Activated CD8-positive, alpha-beta memory T cell treated with anti-CD3 and anti-CD28 coated beads, Interleukin-2, amount 50 U/mL, for 24 hours (primary cell): Measurements from ENCODE around the gene PCDHGA8.
"Not testable (repeated sequence)": the region's sequence is repeated elsewhere in the genome, so short reads cannot be mapped to it uniquely, and the experiment has no call there.

Experiments
- DNase-seq: peaks from one replicate; pipeline ENCODE4 v3.0.0-alpha.2; 2020; ENCODE audit errors: extremely low read depth

Gene PCDHGA8

DNA sequence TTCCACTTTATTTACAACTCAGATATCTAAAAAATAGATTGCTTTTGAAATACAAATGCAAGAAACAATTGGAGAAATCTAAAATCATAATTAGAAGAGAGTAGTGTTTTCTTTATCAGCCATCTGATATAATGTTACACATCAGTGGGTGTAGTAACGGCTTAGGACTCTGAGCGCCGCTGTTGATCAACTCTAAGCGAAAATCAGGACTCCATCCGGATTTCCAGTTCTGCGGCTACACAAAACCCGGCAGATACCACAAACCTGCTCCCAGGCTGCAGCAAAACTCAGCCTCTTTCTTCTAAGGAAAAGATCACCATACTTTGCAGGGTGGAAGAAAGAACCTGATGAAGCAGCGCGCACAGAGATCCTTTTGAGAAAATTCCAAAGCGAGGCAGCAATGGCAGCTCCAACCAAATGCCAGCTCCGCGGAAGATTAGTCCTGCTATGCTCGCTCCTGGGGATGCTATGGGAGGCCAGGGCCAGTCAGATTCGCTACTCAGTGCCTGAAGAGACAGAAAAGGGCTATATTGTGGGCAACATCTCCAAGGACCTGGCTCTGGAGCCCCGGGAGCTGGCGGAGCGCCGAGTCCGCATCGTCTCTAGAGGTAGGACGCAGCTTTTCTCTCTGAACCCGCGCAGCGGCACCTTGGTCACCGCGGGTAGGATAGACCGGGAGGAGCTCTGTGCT, 10.3 kb downstream of the PCDHGA8 start, which contains the start of gene PCDHGA9:
Gene PCDHGA9 (plus strand): TSS at position 226 of the 691 bp plus-strand sequence. CDS start 175 bp downstream, at position 401.
- DNase-seq, result no peak

DNA sequence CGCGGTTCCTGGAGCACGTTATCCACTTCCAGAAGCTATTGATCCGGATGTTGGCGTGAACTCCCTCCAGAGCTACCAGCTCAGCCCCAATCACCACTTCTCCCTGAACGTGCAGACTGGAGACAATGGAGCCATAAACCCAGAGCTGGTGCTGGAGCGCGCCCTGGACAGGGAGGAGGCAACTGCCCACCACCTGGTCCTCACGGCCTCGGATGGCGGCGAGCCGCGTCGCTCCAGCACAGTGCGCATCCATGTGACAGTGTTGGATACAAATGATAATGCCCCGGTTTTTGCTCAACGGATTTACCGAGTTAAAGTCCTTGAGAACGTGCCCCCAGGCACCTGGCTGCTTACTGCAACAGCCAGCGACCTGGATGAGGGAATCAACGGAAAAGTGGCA, 11.0 kb downstream of the PCDHGA8 start:
- DNase-seq, result no peak

DNA sequence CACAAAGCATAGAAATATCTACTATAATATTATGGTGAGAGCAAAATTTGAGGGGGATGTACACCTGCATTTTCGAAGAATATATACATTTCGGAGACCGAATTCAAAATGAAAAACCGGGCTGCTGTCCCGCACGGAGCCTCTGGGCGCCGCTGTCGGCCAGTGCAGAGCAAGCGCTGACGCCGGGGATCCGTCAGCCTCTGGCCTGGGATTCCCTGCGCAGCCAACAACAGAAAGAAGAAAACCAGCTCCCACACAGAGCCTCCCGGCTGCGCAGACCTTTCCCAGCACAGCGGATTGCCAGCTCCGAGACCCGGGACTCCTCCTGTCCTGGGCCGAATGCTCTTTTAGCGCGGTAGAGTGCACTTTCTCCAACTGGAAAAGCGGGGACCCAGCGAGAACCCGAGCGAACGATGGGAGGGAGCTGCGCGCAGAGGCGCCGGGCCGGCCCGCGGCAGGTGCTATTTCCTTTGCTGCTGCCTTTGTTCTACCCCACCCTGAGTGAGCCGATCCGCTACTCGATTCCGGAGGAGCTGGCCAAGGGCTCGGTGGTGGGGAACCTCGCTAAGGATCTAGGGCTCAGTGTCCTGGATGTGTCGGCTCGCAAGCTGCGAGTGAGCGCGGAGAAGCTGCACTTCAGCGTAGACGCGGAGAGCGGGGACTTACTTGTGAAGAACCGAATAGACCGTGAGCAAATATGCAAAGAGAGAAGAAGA, 15.5 kb downstream of the PCDHGA8 start, which contains the start of gene PCDHGB6:
Gene PCDHGB6 (plus strand): TSS at position 232 of the 716 bp plus-strand sequence. CDS start 182 bp downstream, at position 414.
- not testable (repeated sequence) for DNase-seq

DNA sequence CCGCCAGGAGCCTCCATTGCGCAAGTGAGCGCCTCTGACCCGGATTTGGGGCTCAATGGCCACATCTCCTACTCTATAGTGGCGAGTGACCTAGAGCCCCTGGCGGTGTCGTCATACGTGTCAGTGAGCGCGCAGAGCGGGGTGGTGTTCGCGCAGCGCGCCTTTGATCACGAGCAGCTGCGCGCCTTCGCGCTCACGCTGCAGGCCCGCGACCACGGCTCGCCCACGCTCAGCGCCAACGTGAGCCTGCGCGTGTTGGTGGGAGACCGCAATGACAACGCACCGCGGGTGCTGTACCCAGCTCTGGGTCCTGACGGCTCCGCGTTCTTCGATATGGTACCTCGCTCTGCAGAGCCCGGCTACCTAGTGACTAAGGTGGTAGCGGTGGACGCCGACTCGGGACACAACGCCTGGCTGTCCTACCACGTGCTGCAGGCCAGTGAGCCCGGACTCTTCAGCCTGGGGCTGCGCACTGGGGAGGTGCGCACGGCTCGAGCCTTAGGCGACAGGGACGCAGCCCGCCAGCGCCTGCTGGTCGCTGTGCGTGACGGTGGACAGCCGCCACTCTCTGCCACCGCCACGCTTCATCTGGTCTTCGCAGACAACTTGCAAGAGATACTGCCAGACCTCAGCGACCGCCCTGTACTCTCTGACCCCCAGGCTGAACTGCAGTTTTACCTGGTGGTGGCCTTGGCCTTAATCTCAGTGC, 17.3 kb downstream of the PCDHGA8 start:
- DNase-seq, result no peak

DNA sequence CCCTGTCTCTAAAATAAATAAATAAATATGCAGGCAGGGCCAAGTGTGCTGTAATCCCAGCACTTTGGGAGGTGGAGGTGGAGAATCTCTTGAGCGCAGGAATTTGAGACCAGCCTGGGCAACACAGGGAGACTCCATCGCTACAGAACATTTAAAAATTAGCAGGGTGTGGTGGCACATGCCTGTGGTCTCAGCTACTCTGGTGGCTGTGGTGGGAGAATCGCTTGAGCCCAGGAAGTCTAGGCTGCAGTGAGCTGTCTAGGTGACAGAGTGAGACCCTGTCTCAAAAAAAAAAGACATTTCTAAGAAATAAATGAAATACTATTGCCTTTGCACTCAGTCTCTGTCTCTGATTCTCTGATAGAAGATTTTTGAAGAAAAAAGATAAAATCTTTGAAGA, 19.1 kb downstream of the PCDHGA8 start:
- no peak for DNase-seq

DNA sequence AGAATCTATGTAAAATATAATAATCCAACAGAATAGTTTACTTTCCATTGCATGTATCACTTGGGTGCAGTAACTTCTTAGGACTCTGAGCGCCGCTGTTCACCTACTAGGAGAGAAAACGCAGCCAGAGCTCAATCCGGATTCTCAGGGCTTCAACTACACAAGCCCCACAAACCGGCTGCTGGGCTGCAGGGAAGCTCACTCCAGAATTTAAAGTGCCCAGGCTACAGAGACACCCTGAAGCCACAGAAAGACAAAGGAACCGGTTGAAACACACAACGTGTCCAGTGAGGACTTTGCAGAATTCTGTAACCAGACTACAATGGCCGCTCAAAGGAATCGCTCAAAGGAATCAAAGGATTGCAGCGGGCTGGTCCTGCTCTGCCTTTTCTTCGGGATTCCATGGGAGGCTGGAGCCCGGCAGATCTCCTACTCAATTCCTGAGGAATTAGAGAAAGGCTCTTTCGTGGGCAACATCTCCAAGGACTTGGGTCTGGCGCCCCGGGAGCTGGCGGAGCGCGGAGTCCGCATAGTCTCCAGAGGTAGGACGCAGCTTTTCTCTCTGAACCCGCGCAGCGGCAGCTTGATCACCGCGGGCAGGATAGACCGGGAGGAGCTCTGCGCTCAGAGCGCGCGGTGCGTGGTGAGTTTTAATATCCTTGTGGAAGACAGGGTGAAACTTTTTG, 20.6 kb downstream of the PCDHGA8 start, which contains the start of gene PCDHGA10:
Gene PCDHGA10 (plus strand): TSS at position 134 of the 686 bp plus-strand sequence. CDS start 189 bp downstream, at position 323.
- DNase-seq, result no peak

DNA sequence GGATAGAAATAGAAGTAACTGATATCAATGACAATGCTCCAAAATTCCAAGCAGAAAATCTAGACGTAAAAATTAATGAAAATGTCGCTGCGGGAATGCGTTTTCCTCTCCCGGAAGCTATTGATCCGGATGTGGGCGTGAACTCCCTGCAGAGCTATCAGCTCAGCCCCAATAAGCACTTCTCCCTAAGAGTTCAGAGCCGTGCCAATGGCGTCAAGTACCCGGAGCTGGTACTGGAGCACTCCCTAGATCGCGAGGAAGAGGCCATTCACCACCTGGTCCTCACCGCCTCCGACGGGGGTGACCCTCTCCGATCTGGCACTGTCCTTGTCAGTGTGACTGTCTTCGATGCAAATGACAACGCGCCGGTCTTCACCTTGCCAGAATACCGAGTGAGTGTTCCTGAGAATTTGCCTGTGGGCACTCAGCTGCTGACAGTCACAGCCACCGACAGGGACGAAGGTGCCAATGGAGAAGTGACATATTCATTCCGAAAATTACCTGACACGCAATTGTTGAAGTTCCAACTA, 21.2 kb downstream of the PCDHGA8 start:
- no peak for DNase-seq

DNA sequence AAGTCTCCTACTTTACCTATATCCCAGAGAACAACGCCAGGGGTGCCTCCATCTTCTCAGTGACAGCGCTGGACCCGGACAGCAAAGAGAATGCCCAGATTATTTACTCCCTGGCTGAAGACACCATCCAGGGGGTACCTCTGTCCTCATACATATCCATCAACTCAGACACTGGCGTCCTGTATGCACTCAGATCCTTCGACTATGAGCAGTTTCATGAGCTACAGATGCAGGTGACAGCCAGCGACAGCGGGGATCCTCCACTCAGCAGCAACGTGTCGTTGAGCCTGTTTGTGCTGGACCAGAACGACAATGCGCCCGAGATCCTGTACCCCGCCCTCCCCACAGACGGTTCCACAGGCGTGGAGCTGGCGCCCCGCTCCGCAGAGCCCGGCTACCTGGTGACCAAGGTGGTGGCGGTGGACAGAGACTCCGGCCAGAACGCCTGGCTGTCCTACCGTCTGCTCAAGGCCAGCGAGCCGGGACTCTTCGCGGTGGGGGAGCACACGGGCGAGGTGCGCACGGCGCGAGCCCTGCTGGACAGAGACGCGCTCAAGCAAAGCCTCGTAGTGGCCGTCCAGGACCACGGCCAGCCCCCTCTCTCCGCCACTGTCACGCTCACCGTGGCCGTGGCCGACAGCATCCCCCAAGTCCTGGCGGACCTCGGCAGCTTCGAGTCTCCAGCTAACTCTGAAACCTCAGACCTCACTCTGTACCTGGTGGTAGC, 22.3 kb downstream of the PCDHGA8 start:
- not testable (repeated sequence) for DNase-seq

DNA sequence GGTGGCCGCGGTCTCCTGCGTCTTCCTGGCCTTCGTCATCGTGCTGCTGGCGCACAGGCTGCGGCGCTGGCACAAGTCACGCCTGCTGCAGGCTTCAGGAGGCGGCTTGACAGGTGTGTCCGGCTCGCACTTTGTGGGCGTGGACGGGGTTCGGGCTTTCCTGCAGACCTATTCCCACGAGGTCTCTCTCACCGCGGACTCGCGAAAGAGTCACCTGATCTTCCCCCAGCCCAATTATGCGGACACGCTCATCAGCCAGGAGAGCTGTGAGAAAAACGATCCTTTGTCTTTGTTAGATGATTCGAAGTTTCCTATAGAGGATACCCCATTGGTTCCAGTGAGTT, 22.8 kb downstream of the PCDHGA8 start:
- DNase-seq, result not testable (repeated sequence)

DNA sequence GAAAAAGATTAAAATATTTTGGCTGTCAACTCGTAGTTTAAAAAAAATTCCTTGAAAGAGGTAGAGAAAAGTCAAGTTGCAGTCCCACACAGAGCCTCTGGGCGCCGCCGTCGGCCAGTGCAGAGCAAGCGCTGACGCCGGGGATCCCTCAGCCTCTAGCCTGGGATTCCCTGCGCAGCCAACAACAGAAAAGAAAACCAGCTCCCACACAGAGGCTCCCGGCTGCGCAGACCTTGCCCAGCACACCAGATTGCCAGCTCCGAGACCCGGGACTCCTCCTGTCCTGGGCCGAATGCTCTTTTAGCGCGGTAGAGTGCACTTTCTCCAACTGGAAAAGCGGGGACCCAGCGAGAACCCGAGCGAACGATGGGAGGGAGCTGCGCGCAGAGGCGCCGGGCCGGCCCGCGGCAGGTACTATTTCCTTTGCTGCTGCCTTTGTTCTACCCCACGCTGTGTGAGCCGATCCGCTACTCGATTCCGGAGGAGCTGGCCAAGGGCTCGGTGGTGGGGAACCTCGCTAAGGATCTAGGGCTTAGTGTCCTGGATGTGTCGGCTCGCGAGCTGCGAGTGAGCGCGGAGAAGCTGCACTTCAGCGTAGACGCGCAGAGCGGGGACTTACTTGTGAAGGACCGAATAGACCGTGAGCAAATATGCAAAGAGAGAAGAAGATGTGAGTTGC, 25.2 kb downstream of the PCDHGA8 start, which contains the start of gene PCDHGB7:
Gene PCDHGB7 (plus strand): TSS at position 184 of the 679 bp plus-strand sequence. CDS start 183 bp downstream, at position 367.
- not testable (repeated sequence) for DNase-seq

DNA sequence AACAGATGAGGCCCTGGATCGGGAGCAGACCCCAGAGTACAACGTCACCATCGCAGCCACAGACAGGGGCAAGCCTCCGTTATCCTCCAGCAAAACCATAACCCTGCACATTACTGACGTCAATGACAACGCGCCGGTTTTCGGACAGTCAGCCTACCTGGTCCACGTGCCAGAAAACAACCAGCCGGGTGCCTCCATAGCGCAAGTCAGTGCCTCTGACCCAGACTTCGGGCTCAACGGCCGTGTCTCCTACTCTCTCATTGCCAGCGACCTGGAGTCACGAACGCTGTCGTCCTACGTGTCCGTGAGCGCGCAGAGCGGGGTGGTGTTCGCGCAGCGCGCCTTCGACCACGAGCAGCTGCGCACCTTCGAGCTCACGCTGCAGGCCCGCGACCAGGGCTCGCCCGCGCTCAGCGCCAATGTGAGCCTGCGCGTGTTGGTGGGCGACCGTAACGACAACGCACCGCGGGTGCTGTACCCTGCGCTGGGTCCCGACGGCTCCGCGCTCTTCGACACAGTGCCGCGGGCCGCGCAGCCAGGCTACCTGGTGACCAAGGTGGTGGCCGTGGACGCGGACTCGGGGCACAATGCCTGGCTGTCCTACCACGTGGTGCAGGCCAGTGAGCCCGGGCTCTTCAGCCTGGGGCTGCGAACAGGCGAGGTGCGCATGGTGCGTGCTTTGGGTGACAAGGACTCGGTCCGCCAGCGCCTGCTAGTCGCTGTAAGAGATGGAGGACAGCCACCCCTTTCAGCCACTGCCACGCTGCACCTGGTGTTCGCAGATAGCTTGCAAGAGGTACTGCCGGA, 26.8 kb downstream of the PCDHGA8 start:
- DNase-seq, result no peak

DNA sequence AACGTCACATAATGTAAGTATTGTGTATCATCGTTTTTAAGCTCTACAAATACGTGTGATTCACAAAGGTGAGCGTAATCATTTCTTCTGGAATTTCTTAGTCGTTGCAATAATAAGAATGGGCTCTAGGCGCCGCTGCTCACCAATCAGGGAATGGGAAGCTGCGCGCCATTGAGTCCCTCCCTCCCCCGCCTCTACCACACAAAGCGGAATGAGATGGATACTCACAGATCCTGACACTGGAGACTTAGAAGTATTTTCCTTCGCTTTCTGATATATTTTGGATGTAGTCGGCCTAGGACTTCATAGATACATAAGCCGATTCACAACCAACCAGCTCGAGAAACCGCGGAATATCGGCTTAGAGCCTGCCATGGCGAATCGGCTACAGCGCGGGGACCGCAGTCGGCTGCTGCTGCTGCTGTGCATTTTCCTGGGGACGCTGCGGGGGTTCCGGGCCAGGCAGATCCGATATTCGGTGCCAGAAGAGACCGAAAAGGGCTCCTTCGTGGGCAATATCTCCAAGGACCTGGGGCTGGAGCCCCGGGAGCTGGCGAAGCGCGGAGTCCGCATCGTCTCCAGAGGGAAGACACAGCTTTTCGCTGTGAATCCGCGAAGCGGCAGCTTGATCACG, 28.5 kb downstream of the PCDHGA8 start, which contains the start of gene PCDHGA11:
Gene PCDHGA11 (plus strand): TSS at position 197 of the 634 bp plus-strand sequence. CDS start 177 bp downstream, at position 374.
- DNase-seq, result no peak

DNA sequence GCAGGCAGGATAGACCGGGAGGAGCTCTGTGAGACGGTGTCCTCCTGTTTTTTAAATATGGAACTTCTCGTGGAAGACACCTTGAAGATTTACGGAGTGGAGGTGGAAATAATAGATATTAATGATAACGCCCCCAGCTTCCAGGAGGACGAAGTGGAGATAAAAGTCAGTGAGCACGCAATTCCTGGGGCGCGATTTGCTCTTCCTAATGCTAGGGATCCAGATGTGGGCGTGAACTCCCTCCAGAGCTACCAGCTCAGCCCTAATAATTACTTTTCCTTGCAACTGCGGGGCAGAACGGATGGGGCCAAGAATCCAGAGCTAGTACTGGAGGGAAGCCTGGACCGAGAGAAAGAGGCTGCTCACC, 29.0 kb downstream of the PCDHGA8 start:
- DNase-seq, result no peak

DNA sequence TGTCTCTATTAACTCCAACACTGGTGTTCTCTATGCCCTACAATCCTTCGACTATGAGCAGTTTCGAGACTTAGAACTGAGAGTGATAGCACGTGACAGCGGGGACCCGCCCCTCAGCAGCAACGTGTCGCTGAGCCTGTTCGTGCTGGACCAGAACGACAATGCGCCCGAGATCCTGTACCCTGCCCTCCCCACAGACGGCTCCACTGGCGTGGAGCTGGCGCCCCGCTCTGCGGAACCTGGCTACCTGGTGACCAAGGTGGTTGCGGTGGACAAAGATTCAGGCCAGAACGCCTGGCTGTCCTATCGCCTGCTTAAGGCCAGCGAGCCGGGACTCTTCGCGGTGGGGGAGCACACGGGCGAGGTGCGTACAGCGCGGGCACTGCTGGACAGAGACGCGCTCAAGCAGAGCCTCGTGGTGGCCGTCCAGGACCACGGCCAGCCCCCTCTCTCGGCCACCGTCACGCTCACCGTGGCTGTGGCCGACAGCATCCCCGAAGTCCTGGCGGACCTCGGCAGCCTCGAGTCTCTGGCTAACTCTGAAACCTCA, 30.4 kb downstream of the PCDHGA8 start:
- no peak for DNase-seq

DNA sequence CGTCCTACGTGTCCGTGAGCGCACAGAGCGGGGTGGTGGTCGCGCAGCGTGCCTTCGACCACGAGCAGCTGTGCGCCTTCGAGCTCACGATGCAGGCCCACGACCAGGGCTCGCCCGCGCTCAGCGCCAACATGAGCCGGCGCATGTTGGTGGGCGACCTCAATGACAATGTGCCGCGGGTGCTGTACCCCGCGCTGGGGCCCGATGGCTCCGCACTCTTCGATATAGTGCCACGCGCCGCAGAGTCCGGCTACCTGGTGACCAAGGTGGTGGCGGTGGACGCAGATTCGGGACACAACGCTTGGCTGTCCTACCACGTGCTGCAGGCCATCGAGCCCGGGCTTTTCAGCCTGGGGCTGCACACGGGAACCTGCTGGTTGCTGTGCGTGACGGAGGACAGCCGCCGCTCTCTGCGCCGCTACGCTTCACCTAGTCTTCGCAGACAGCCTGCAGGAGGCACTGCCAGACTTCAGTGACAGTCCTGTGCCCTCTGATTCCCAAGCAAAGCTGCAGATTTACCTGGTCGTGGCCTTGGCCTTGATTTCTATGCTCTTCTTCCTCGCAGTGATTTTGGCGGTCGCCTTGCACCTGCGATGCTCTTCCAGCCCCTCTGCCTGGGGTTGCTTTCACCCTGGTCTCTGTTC, 35.5 kb downstream of the PCDHGA8 start:
- no peak for DNase-seq

DNA sequence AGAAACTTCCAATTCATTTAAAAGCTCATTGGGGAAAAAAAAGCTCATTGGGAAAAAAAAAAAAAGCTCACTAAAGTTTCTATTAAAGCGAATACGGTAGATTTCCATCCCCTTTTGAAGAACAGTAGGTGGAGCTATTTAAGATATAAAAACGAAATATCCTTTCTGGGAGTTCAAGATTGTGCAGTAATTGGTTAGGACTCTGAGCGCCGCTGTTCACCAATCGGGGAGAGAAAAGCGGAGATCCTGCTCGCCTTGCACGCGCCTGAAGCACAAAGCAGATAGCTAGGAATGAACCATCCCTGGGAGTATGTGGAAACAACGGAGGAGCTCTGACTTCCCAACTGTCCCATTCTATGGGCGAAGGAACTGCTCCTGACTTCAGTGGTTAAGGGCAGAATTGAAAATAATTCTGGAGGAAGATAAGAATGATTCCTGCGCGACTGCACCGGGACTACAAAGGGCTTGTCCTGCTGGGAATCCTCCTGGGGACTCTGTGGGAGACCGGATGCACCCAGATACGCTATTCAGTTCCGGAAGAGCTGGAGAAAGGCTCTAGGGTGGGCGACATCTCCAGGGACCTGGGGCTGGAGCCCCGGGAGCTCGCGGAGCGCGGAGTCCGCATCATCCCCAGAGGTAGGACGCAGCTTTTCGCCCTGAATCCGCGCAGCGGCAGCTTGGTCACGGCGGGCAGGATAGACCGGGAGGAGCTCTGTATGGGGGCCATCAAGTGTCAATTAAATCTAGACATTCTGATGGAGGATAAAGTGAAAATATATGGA, 38.1 kb downstream of the PCDHGA8 start, which contains the start of gene PCDHGA12:
Gene PCDHGA12 (plus strand): TSS at position 176 of the 782 bp plus-strand sequence. CDS start 253 bp downstream, at position 429.
- DNase-seq, result no peak

DNA sequence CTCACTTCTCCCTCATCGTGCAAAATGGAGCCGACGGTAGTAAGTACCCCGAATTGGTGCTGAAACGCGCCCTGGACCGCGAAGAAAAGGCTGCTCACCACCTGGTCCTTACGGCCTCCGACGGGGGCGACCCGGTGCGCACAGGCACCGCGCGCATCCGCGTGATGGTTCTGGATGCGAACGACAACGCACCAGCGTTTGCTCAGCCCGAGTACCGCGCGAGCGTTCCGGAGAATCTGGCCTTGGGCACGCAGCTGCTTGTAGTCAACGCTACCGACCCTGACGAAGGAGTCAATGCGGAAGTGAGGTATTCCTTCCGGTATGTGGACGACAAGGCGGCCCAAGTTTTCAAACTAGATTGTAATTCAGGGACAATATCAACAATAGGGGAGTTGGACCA, 38.9 kb downstream of the PCDHGA8 start:
- no peak for DNase-seq
